SK-N-DZ (cell line): ENCODE measurements around the gene GSS.

Experiments
- DNase-seq: peaks from one replicate; pipeline ENCODE4 v3.0.0-alpha.2; 2015; ENCODE audit warnings: low spot score

The GSS gene

DNA sequence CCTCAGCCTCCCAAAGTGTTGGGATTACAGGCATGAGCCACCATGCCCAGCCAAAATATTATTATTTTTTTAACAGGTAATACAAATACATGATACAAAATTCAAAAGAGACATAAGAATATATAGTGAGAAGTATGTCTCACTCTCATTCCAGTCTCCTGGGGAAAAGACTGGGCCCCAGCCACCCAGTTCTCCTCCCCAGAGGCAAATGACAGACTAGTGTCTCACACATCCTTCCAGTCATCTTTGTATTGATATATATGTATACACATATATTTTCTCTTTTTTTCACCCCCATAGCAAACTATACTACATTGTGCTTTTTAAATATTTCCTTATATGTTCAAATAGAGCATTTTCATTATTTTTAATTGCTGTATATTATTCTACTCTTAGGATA lies 8.3 kb downstream of the GSS start:
- DNase-seq, result no peak

DNA sequence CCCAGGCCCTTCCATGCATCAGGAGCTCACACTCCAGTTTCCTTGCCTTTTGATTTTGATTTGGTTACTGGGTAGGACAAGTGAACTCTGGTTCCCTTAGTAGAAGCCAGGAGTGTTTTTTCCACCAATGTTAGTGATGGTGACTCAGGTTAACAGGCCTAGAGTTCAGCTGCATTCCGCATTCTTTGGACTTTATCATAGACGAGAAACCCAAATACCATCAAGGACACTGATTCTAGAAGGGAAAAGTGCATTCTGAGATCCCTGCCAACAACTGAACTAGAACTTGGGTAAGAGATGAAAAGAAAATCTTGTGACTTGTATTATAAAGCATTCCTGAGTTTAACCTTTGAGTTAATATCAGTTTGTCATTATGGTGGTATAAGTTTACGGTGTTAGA lies 8.9 kb downstream of the GSS start:
- DNase-seq, result no peak

- no peak for DNase-seq
Observed at GRCh38 chr20:34945315-34946077, 10.1 kb downstream of the GSS start.

DNA sequence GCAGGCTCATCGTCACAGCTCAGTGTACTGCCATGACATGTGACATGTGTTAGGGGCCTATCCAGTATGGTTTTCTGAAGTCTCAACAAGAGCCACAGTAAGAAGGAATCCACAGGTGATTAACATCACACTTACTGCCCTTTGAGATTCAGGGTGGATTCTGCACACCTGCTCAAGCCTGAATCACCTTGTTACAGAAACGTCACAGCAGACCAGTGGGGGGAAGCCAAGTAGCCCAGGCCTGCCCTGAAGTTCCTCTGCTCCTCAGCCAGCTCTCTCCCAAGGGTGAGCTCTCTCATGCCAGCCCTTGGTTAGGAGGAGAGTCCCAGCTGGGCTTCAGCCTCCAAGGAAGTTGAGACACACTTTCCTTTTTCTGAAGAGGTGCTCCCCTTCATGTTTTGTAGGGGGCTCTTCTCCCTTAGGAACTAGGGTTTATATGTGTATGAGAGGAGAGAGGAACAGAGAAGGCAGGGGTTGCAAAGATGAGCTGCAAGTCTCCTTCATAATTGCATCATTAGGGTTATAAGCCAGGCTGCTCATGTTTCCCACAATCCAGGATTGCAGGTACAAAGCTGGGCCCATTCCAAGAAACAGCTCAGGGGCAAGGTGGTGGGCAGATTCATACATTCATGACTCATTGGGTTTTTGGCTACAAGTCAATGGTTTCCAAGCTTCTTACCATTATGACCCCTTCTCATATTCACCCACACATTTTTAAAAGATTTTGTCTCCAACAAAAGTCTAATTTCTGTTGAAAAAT lies 11.6 kb downstream of the GSS start:
- no peak for DNase-seq

DNA sequence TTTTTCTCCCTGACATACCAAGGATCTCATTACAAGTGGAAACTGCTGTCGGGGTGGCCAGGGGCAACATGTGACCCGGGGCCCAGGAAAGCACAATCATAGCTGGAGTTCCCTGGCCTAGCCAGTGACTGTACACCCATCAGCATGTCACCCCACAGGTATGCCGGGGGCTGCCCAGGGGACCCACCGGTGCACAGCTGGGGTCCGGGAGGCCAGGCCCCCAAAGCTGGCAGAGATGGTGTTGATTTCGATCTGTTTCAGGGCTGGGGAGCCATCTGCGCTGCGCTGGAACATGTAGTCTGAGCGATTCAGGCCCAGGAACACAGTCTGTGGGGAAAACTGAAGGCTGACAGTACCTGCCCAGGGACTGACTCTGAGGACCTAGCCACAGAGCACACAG lies 13.3 kb downstream of the GSS start:
- no peak for DNase-seq

GRCh38 chr20:34941226-34941625 lies 14.4 kb downstream of the GSS start:
- DNase-seq, result no peak

- no peak for DNase-seq
Observed at GRCh38 chr20:34940081-34940481, 15.5 kb downstream of the GSS start.

- DNase-seq, result no peak
Observed at GRCh38 chr20:34938466-34939163, 17.0 kb downstream of the GSS start.

GRCh38 chr20:34931771-34932170 lies 23.8 kb downstream of the GSS start:
- DNase-seq, result no peak

DNA sequence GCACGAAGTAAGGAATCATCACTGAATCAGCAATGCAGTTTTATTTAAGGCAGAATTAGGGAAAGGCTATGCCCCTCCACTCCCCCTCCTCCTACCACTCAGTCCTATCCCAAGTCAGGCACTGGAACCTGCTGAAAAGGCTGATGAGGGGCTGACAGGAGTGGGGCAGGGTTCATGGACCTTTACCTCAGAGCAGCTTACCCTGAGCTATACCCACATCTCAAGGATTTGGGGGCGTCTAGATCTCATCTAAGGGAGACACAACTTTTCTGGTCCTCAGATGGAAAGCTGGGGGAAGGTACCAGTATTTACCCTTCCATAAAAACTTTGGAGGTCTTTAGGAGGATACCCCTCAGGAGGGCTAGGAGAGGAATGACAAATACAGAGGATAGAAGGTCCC lies 27.2 kb downstream of the GSS start:
- DNase-seq, result no peak

GRCh38 chr20:34927736-34928135 lies 27.9 kb downstream of the GSS start:
- no peak for DNase-seq

DNA sequence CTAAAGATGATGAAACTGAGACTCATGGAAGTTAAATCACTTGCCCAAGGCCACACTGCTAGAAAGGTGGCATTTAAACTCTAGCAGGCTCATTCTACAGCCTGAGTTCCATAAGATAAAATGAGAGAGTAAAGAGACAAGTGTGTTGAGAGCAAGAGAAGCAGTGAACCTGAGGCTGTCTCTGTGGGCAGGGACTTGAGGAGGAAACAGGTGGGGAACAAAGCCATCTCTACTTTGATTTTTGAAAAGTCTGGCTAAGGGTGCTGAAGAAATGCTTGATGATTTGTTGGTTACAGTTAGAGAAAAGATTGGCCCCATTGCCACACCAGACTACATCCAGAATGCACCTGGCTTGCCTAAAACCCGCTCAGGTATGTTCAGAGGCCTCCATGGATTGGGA lies 29.0 kb downstream of the GSS start:
- no peak for DNase-seq

- no peak for DNase-seq
Observed at GRCh38 chr20:34925981-34926380, 29.6 kb downstream of the GSS start.

DNA sequence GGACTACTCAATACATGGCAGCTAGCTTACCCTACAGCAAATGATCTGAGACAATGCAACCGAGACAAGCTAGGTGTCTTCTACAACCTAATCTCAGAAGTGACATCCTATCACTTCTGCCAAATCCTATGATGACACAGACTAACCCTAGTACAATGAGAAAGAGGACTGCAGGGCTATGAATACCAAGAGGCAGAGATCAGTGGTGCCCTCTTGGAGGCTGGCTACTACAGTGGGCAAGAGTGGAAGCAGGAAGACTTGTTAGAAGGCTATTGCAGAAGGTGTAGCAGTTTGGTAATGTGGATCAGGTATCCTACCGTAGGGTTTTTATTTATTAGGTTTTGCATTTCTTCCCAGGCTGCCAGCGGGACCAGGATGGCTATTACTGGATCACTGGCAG lies 30.3 kb downstream of the GSS start:
- DNase-seq, result no peak

- DNase-seq, result no peak
Observed at GRCh38 chr20:34923414-34923813, 32.2 kb downstream of the GSS start.

- no peak for DNase-seq
Observed at GRCh38 chr20:34922654-34923381, 32.8 kb downstream of the GSS start.

DNA sequence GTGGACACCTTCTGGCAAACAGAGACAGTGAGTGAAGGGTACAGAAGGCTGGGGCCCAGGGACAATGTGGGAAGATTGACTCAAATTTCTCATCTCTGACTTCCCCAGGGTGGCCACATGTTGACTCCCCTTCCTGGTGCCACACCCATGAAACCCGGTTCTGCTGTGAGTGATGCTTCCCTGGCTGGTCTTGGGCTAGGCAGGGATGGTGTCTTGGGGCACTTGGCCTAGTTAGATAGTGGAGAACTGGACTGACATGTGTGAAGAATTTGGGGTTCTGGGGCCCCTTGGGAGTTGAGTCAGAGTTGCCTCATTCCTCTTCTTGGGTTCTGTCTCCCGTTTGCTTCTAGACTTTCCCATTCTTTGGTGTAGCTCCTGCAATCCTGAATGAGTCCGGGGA lies 34.2 kb downstream of the GSS start:
- no peak for DNase-seq

DNA sequence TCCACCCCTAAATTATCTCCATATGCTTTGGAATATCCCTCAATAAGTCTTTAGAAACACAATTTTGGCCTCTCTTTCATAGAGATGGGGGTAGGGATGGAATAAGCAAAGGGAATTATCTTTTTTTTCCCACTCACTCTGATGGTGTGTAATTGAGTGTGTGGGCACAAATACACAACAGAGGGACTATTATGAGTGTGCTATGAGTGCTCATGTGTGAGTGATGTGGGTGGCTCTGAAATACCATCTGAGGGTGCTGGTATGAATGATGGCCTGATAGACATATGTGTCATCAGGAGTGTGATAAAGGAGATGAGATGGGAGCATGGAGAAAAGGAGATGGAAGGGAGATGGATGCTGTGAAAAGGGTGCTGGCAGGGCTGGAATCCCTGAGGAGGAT lies 35.6 kb downstream of the GSS start:
- DNase-seq, result no peak

DNA sequence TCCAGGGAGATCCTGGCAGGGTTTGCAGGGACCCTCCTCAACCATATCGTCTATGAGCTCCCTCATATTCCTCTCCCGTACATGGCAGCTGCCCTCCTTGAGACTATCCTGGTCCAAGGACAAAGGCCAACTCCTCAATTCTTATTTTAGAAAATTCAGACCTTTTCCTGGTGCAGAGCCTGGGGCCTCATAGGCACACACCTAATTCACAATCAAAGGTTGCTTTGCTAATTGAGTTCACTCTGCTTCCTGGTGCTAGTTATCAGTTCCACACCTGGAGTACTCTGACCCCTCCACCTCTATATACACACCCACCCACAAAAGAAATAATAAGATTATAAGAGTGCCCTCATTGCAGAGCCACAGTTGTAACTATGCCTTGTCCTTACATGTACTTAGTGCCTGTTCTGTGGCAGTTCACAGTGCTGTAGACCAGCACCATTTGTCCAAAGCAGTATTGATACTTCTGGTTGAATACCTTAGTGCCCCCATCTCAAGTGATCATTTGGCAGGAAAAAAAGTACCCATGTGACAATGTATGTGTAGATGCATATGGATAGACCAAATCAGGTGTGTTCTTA lies 38.7 kb downstream of the GSS start:
- DNase-seq, result no peak

DNA sequence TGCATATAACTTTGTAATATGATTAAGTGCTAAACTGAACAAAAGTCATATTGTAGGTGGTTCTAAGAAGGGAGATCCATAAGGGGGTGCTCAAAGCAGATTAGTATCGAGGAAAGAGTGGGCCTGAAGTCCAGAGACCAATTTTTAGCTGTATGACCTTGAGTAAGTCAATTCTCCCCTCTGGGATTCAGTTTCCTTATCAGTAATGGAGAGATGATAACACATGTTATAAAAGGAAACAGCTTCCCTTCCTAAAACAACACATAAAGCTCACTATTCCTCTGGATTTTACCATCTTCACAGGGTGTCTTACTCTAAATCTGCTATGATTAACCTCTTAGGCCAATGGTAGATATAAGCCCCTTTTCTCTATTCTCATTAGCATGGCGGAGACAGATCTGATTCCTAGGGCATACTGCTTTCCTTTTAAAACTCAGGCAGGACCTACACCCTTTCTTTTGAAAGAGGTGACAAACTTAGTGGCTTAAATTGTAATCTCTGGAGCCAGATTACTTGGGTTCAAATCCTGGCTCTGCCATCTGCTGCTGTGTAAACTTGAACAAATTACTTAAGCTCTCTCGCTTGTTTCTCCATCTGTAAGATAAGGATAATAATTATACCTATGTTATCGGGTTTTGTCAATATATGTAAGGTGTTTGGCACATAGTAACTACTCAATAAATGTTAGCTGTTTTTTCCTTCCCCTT lies 39.7 kb downstream of the GSS start:
- DNase-seq, result no peak

- DNase-seq, result no peak
Observed at GRCh38 chr20:34915131-34915530, 40.5 kb downstream of the GSS start.
